Transverse colon (tissue), 4 donors: ENCODE measurements around the gene LTBP2.

Experiments used
- CTCF ChIP-seq, 5 experiments: fragments of 200-600 bp in 3 of 5; fragments of 450-650 bp in 2 of 5; sonication (generic) in 3 of 5; IDR thresholded peaks; 1 replicate in 2 of 5; 2 replicates in 3 of 5; pipeline ENCODE4 v1.5.1; 2016 to 2017; ENCODE audit warnings: antibody characterized with exemption in 5 of 5, inconsistent platforms in 3 of 5, mild to moderate bottlenecking in 2 of 5, moderate library complexity in 1 of 5
- EP300 ChIP-seq: sonication (generic); formaldehyde crosslinking; IDR thresholded peaks from one replicate; pipeline ENCODE4 v1.6.1; 2017; ENCODE audit warnings: antibody characterized with exemption, low read depth
- POLR2A ChIP-seq: fragments of 450-650 bp; IDR thresholded peaks from one replicate; pipeline ENCODE4 v1.6.1; 2016; ENCODE audit warnings: antibody characterized with exemption, mild to moderate bottlenecking, moderate library complexity
- POLR2AphosphoS5 ChIP-seq, 3 donors: sonication (generic); formaldehyde crosslinking; IDR thresholded peaks; one replicate each; pipeline ENCODE4 v1.6.1; 2016; ENCODE audit warnings: antibody characterized with exemption in 3 of 3

GRCh38 chr14:74572726-74573301 is 39.2 kb downstream of the LTBP2 start:
- TF ChIP-seq POLR2A, result no peak
- no peak for TF ChIP-seq CTCF (IDR thresholded peaks at IDR 0.05)
- no peak for TF ChIP-seq POLR2AphosphoS5 (IDR thresholded peaks at IDR 0.05)
- TF ChIP-seq EP300, result no peak
